ENCODE results near the gene COL18A1. TPM values are rescaled to one million over a fixed set of nuclear protein-coding genes. Genes with fewer than 3 reads are reported as not detected.
A peak's percentile ranks its signal among the peaks of the same experiment; 100 is the strongest.

COL18A1 gene
- total RNA-seq, 1 donor from 2014 or later: 9.5 TPM

DNA sequence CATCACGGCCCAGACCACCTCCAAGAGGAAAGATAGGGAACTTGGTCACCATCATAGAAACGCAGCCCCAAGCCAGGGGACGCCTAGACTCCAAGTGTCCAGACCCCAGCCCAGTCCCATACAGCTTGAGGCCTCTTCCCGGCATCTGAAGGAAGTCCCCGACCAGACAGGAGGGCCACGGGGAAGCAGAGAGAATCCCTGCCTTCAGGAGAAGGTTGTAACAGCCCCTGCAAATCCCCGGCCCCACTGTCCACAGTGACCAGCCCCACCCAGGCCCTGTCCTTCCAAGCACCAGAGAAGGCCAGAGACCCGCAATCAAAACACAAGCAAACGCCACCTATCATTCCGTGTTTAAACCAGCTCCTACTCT, 135.6 kb downstream of the COL18A1 start:
- DNase-seq: peak; percentile 12

DNA sequence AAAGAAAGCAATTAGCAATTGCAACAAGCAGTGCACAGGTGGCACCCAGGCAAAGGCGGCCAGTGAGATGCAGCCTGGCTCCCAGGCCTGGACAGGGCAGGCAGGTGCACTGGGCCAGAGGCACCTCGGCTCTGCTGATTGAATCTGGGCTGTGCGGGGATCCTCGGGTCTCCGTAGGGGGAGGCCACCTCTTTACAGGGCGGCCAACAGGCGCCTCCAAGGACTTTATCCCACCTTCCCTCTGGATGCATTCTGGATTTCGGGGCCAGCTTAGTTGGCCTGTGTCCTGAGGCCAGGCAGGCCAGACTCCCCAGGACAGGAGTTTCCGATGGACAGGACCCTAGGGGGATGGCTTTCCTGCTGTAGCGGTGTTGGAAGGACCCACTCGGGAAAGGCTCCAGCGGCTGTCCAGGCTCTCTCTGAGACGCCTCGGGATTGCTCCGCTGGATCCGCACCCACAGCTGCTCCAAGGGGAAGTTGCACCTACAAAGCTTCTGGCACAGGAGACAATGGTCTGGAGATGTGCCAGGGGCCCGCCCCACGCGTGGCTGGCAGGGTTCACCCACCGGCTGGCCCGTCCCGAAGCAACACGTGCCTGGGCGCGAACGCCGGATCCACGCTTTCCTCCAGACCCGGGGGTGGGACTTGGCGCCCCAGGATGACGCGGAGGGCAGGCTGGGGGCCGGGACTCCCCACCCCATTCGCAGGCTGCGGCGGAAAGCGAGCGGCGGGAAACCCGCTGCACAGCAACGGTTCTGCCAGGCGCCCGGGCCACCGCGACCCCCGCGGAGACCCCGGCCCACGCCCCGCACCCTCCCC, 136.5 kb downstream of the COL18A1 start:
- Mint-ChIP-seq H3K27me3 (ENCODE audit: unreplicated experiment) (peaks cover 13% of the 10 kb centered on the region), H3K27ac (ENCODE audit: unreplicated experiment) (peak overlapping the region; percentile 77), H3K4me3 (ENCODE audit: unreplicated experiment) (peak overlapping the region; percentile 88), H3K36me3 (ENCODE audit: unreplicated experiment) (no peaks in the 10 kb centered on the region), H3K9me3 (ENCODE audit: unreplicated experiment) (peaks cover 3% of the 10 kb centered on the region), H3K4me1 (ENCODE audit: low read depth, unreplicated experiment) (peaks cover 5% of the 10 kb centered on the region)
- DNase-seq: peak; percentile 36
- TF ChIP-seq, protein P1, sequence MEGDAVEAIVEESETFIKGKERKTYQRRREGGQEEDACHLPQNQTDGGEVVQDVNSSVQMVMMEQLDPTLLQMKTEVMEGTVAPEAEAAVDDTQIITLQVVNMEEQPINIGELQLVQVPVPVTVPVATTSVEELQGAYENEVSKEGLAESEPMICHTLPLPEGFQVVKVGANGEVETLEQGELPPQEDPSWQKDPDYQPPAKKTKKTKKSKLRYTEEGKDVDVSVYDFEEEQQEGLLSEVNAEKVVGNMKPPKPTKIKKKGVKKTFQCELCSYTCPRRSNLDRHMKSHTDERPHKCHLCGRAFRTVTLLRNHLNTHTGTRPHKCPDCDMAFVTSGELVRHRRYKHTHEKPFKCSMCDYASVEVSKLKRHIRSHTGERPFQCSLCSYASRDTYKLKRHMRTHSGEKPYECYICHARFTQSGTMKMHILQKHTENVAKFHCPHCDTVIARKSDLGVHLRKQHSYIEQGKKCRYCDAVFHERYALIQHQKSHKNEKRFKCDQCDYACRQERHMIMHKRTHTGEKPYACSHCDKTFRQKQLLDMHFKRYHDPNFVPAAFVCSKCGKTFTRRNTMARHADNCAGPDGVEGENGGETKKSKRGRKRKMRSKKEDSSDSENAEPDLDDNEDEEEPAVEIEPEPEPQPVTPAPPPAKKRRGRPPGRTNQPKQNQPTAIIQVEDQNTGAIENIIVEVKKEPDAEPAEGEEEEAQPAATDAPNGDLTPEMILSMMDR (IDR thresholded peaks at IDR 0.05; ENCODE audit: partially characterized antibody, unreplicated experiment): no peak

More for the DNA sequence above, 135.6 kb downstream of the COL18A1 start:
- Mint-ChIP-seq H3K4me1 (ENCODE audit: low read depth, unreplicated experiment) (peaks cover 5% of the 10 kb centered on the region), H3K27me3 (ENCODE audit: unreplicated experiment) (peaks cover 11% of the 10 kb centered on the region), H3K36me3 (ENCODE audit: unreplicated experiment) (no peaks in the 10 kb centered on the region), H3K27ac (ENCODE audit: unreplicated experiment) (peak overlapping the region; percentile 77), H3K9me3 (ENCODE audit: unreplicated experiment) (peaks cover 3% of the 10 kb centered on the region), H3K4me3 (ENCODE audit: unreplicated experiment) (peak overlapping the region; percentile 88)
- TF ChIP-seq, protein P1 (IDR thresholded peaks at IDR 0.05; ENCODE audit: partially characterized antibody, unreplicated experiment): no peak

DNA sequence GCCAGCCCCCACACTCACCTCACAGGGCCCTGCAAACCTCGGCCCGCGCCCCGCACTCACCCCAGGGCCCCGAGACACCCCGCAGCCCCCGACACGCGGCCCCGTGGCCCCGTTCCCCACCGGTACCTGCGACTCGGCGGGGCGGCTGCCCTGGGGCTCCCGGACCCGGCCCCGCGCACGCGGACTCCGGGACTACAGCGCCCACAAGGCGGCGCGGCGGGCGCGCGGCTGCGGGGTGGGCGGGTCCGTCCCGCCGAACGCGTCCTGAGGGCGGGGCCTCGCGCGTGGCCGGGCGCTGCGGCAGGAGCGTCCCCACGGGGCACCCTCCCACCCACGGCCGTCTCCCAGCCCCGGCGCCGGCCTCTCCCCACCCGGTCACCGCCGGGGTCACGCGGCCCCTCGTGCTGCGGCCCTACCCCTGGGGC, 137.3 kb downstream of the COL18A1 start, which contains the start of gene SLC19A1:
Gene SLC19A1 (minus strand): TSS at position 199 of the 425 bp plus-strand sequence. CDS start 4,481 bp downstream, outside the sequence.
- no peak within 1 kb of the TSS for H3K27ac Mint-ChIP-seq (ENCODE audit: unreplicated experiment)
- peaks cover 13% of the 10 kb centered on the region for H3K27me3 Mint-ChIP-seq (ENCODE audit: unreplicated experiment)
- peaks cover 5% of the 10 kb centered on the region for H3K4me1 Mint-ChIP-seq (ENCODE audit: low read depth, unreplicated experiment)
- no peaks in the 10 kb centered on the region for H3K36me3 Mint-ChIP-seq (ENCODE audit: unreplicated experiment)
- DNase-seq: peak; percentile 76
- peaks cover 4% of the 10 kb centered on the region for H3K9me3 Mint-ChIP-seq (ENCODE audit: unreplicated experiment)
- H3K4me3 Mint-ChIP-seq (ENCODE audit: unreplicated experiment): peak within 1 kb of the TSS; percentile 88
- TF ChIP-seq, protein P1 (IDR thresholded peaks at IDR 0.05; ENCODE audit: partially characterized antibody, unreplicated experiment): peak; percentile 15

DNA sequence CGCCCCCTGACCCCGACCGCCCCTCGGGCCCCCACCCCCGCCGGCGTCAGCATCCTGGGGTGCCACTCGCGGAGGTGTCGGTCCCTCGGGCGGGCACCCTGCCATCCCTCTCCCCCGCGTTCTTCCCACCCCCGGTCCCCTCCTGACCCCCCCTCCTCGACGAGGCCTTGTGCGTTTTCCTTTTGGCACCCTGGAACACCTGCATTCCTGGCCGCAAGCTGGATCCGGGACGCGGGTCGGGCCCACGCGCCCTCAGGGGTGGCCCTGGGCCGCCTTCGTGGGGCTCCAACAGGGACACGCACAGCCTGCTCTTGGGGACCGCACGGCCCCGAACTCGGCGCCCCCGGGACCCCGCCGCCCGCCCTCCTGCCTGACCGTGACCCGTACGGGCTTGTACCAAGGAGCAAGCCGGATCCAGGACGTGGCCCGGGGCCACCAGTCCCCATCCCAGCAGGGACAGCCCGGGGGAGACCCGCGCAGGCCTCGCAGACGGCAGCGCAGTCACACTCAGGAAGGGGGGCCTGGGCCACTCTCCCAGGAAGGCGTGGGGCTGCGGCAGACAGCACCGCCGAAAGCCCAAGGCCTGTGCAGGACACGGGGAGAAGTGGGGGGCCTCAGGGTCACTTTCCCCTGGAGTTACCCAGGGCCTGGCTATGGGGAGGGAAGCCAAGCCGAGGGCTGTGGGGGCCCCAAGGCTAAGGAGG, 137.9 kb downstream of the COL18A1 start:
- TF ChIP-seq, protein P1 (IDR thresholded peaks at IDR 0.05; ENCODE audit: partially characterized antibody, unreplicated experiment): no peak
- Mint-ChIP-seq H3K27me3 (ENCODE audit: unreplicated experiment) (peaks cover 13% of the 10 kb centered on the region), H3K27ac (ENCODE audit: unreplicated experiment) (no peak overlapping the region), H3K36me3 (ENCODE audit: unreplicated experiment) (no peaks in the 10 kb centered on the region), H3K9me3 (ENCODE audit: unreplicated experiment) (peaks cover 4% of the 10 kb centered on the region), H3K4me3 (ENCODE audit: unreplicated experiment) (no peak overlapping the region), H3K4me1 (ENCODE audit: low read depth, unreplicated experiment) (peaks cover 5% of the 10 kb centered on the region)
- DNase-seq: peak; percentile 21
